Smooth muscle cell (in vitro differentiated cells): ENCODE results near the gene RELT. TPM values are rescaled to one million over a fixed set of nuclear protein-coding genes. Genes with fewer than 3 reads are reported as not detected.

ENCODE experiments used
- DNase-seq: peaks from one replicate; lab custom pipeline; 2025; ENCODE audit not compliant: unreplicated experiment; lab: John Stamatoyannopoulos, UW
- H2AFZ ChIP-seq: fragments of 200-600 bp; sonication (generic); 2 replicates; pipeline ENCODE4 v1.6.0; 2016; ENCODE audit warnings: antibody characterized with exemption, low read depth, mild to moderate bottlenecking
- H3F3A ChIP-seq: fragments of 200-600 bp; sonication (generic); 2 replicates; pipeline ENCODE4 v1.6.0; 2017; ENCODE audit warnings: antibody characterized with exemption, low read depth
- H3K27ac ChIP-seq: fragments of 200-600 bp; sonication (generic); 2 replicates; pipeline ENCODE4 v1.5.1; 2016; ENCODE audit warnings: low read depth, mild to moderate bottlenecking
- H3K27me3 ChIP-seq: fragments of 200-600 bp; sonication (generic); 2 replicates; pipeline ENCODE4 v1.6.1; 2016; ENCODE audit warnings: low read depth, mild to moderate bottlenecking
- H3K36me3 ChIP-seq: fragments of 200-600 bp; sonication (generic); 2 replicates; pipeline ENCODE4 v1.5.1; 2016; ENCODE audit warnings: low read depth
- H3K4me1 ChIP-seq: fragments of 200-600 bp; sonication (generic); 2 replicates; pipeline ENCODE4 v1.5.1; 2016; ENCODE audit warnings: low read depth
- H3K4me2 ChIP-seq: fragments of 200-600 bp; sonication (generic); 2 replicates; pipeline ENCODE4 v1.6.0; 2016; ENCODE audit warnings: mild to moderate bottlenecking
- H3K4me3 ChIP-seq: fragments of 200-600 bp; sonication (generic); 2 replicates; pipeline ENCODE4 v1.5.1; 2016; ENCODE audit warnings: mild to moderate bottlenecking
- H3K79me2 ChIP-seq: fragments of 200-600 bp; sonication (generic); 2 replicates; pipeline ENCODE4 v1.6.0; 2016; ENCODE audit warnings: low read depth, mild to moderate bottlenecking
- H3K9ac ChIP-seq: fragments of 200-600 bp; sonication (generic); 2 replicates; pipeline ENCODE4 v1.6.0; 2016; ENCODE audit warnings: low read depth
- H3K9me3 ChIP-seq: fragments of 200-600 bp; sonication (generic); replicated peaks from 2 replicates; pipeline ENCODE4 v1.5.1; 2016; ENCODE audit warnings: low read depth
- H4K20me1 ChIP-seq: fragments of 200-600 bp; sonication (generic); 2 replicates; pipeline ENCODE4 v1.6.0; 2016; ENCODE audit warnings: low read depth
- CTCF ChIP-seq: fragments of 200-600 bp; sonication (generic); IDR thresholded peaks from 2 replicates; pipeline ENCODE4 v1.5.1; 2017; ENCODE audit warnings: borderline replicate concordance, mild to moderate bottlenecking, antibody characterized with exemption; ENCODE audit not compliant: insufficient read depth, poor library complexity, severe bottlenecking
- WGBS: methylation state at CpG from one replicate; pipeline ENCODE4 v1.1.7; 2016; ENCODE audit warnings: low lambda C conversion rate; 5-methylcytosine and 5-hydroxymethylcytosine counted together
- polyA plus RNA-seq: library from polyadenylated mRNA; unstranded; fragments of >200 nt; fragmentation: Nextera tagmentation; extraction: Ambion mirVana; gene quantifications from 2 replicates; pipeline ENCODE4 v1.2.1, GENCODE V29; 2016
- total RNA-seq: library from RNA; depleted of rRNA; stranded (reverse); fragments of >200 nt; gene quantifications from 2 replicates; pipeline ENCODE4 v1.2.3, GENCODE V29; 2014

RELT gene
- total and polyA plus RNA-seq, 2 experiments from 2014 or later = 4.3 to 5.5 TPM

GRCh38 chr11:73376803-73377629, 817 bp downstream of the RELT start:
- TF ChIP-seq CTCF = no peak
- DNase-seq = peak; percentile 46

GRCh38 chr11:73379189-73379880, 3.1 kb downstream of the RELT start:
- WGBS = 94% methylated on average over 10 of the region's 10 CpGs
- Histone ChIP-seq H3K9ac (no peak overlapping the region), H3K4me3 (no peak overlapping the region), H3K79me2 (peaks cover 18% of the 10 kb centered on the region), H3K36me3 (no peaks in the 10 kb centered on the region), H3K27me3 (no peaks in the 10 kb centered on the region), H3F3A (peaks cover 5% of the 10 kb centered on the region), H2AFZ (no peak overlapping the region), H3K4me2 (no peak overlapping the region), H3K9me3 (no peaks in the 10 kb centered on the region), H3K4me1 (peaks cover 5% of the 10 kb centered on the region), H3K27ac (no peak overlapping the region), H4K20me1 (peaks cover 66% of the 10 kb centered on the region)
- TF ChIP-seq CTCF = no peak
- DNase-seq = no peak

More at GRCh38 chr11:73376803-73377629, 817 bp downstream of the RELT start:
- peak overlapping the region; percentile 98 for H3K9ac ChIP-seq
- peaks cover 5% of the 10 kb centered on the region for H3F3A ChIP-seq
- 6% methylated on average over 47 of the region's 56 CpGs for WGBS
- peaks cover 16% of the 10 kb centered on the region for H3K79me2 ChIP-seq
- H3K36me3 ChIP-seq = no peaks in the 10 kb centered on the region
- H3K4me3 ChIP-seq = peak overlapping the region; percentile 97
- no peak overlapping the region for H2AFZ ChIP-seq
- peaks cover 5% of the 10 kb centered on the region for H3K4me1 ChIP-seq
- peaks cover 45% of the 10 kb centered on the region for H4K20me1 ChIP-seq
- H3K9me3 ChIP-seq = no peaks in the 10 kb centered on the region
- H3K4me2 ChIP-seq = peak overlapping the region; percentile 100
- peak overlapping the region; percentile 77 for H3K27ac ChIP-seq
- H3K27me3 ChIP-seq = no peaks in the 10 kb centered on the region

- H3K36me3 ChIP-seq = no peaks in the 10 kb centered on the region
- peaks cover 5% of the 10 kb centered on the region for H3K4me1 ChIP-seq
- H3K4me2 ChIP-seq = no peak overlapping the region
- H2AFZ ChIP-seq = no peak overlapping the region
- no peak overlapping the region for H3K27ac ChIP-seq
- no peak overlapping the region for H3K4me3 ChIP-seq
- no peak overlapping the region for H3K9ac ChIP-seq
- peaks cover 71% of the 10 kb centered on the region for H4K20me1 ChIP-seq
- H3K27me3 ChIP-seq = no peaks in the 10 kb centered on the region
- H3F3A ChIP-seq = peaks cover 5% of the 10 kb centered on the region
- no peak for DNase-seq
- 94% methylated on average over 7 of the region's 7 CpGs for WGBS
- TF ChIP-seq CTCF = no peak
- peaks cover 22% of the 10 kb centered on the region for H3K79me2 ChIP-seq
- H3K9me3 ChIP-seq = no peaks in the 10 kb centered on the region
Measured at GRCh38 chr11:73380331-73380730, 4.1 kb downstream of the RELT start.
